Stomach smooth muscle (tissue), 2 donors: ENCODE measurements around the gene CYP11A1.
"Not testable (repeated sequence)": the region's sequence is repeated elsewhere in the genome, so short reads cannot be mapped to it uniquely, and the experiment has no call there.

ENCODE experiments used
- H3K27ac ChIP-seq: one replicate; pipeline ENCODE4 v1.7.0; 2013; ENCODE audit warnings: mild to moderate bottlenecking, low read length, inconsistent platforms
- H3K27me3 ChIP-seq, 2 donors: one replicate each; pipeline ENCODE4 v1.7.0; 2013; ENCODE audit warnings: low read length in 2 of 2; ENCODE audit not compliant: insufficient read depth in 2 of 2, control insufficient read depth in 1 of 2
- H3K36me3 ChIP-seq, 2 donors: one replicate each; pipeline ENCODE4 v1.7.0; 2013; ENCODE audit warnings: low read length in 2 of 2; ENCODE audit not compliant: control insufficient read depth in 2 of 2, insufficient read depth in 2 of 2
- H3K4me1 ChIP-seq: one replicate; pipeline ENCODE4 v1.7.0; 2013; ENCODE audit warnings: low read length; ENCODE audit not compliant: control insufficient read depth, insufficient read depth
- H3K4me3 ChIP-seq, 2 donors: one replicate each; pipeline ENCODE4 v1.7.0; 2013; ENCODE audit warnings: low read length in 2 of 2
- H3K9ac ChIP-seq, 2 donors: one replicate each; pipeline ENCODE4 v1.7.0; 2013; ENCODE audit warnings: low read length in 2 of 2, mild to moderate bottlenecking in 1 of 2
- H3K9me3 ChIP-seq, 2 donors: one replicate each; pipeline ENCODE4 v1.7.0; 2013; ENCODE audit warnings: low read length in 2 of 2; ENCODE audit not compliant: control insufficient read depth in 2 of 2
- donor health status: healthy.
- donor health status: Pancreatic carcinoma.

CYP11A1 gene

DNA sequence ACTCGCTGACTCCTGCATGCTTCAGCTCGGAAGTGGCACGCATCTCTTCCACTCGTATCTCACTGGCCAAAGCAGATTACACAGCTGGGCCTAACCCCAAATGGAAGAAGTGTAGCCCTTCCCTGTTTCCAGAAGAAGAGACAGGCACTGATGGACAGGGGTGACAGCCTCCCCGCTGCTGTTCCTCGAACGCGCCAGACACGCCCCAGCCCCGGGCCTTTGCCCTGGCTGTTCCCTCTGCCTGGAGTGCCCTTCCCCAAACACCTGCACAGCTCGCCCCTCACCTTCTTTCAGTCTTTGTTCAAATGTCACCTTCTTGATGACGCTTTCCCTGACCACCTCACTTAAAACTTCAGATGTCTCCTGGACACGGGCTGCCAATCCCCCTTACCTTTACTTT lies 26.0 kb upstream of the CYP11A1 start:
- no peaks in the 10 kb centered on the region for H3K4me1 ChIP-seq
- no peak overlapping the region for H3K27ac ChIP-seq
- H3K4me3 ChIP-seq, result no peak overlapping the region
- no peaks in the 10 kb centered on the region for H3K27me3 ChIP-seq
- no peak overlapping the region for H3K9ac ChIP-seq
- no peaks in the 10 kb centered on the region for H3K9me3 ChIP-seq
- H3K36me3 ChIP-seq, result no peaks in the 10 kb centered on the region

DNA sequence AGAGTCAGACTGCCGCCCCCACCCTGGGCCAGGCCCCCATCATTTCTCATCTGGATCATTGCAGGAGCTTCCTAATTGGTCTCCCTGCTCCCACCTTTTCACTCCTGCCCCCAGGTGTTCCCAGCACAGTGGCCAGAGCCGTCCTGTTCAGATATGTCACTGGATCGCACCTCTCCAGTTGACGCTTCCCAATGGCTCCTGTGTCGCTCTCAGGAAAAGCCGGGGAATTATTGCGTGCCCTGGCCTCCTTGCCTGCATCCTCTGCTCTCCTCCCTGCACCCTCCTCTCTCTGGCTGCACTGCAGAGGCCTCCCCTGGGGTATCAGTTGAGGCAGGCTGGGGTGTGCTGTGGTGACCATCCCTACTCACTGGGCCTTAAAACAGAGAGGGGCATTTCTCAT lies 25.5 kb upstream of the CYP11A1 start:
- Histone ChIP-seq H3K27ac (no peak overlapping the region), H3K4me3 (no peak overlapping the region), H3K4me1 (no peaks in the 10 kb centered on the region), H3K27me3 (no peaks in the 10 kb centered on the region), H3K36me3 (no peaks in the 10 kb centered on the region), H3K9ac (no peak overlapping the region), H3K9me3 (no peaks in the 10 kb centered on the region)

DNA sequence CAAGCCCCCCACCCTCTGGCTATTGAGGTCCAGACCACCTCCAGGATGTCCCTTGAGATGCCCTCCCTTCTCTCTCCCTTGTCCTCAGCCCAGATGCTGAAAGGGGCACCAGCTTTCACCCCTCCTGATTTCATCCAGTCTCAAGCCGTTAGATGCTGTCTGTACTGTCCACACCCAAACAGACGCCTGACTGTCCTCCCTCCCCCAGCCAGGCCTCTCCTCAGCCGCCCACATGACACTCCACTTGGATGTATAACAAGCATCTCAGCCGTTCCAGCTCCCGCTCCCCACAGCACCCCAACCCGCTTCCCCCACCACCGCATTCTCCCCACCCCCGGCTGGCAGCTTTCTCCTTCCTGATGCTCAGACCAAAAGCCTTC lies 25.0 kb upstream of the CYP11A1 start:
- H3K36me3 ChIP-seq, result no peaks in the 10 kb centered on the region
- H3K4me1 ChIP-seq, result no peaks in the 10 kb centered on the region
- no peak overlapping the region for H3K4me3 ChIP-seq
- no peaks in the 10 kb centered on the region for H3K27me3 ChIP-seq
- H3K9me3 ChIP-seq, result no peaks in the 10 kb centered on the region
- no peak overlapping the region for H3K9ac ChIP-seq
- no peak overlapping the region for H3K27ac ChIP-seq

DNA sequence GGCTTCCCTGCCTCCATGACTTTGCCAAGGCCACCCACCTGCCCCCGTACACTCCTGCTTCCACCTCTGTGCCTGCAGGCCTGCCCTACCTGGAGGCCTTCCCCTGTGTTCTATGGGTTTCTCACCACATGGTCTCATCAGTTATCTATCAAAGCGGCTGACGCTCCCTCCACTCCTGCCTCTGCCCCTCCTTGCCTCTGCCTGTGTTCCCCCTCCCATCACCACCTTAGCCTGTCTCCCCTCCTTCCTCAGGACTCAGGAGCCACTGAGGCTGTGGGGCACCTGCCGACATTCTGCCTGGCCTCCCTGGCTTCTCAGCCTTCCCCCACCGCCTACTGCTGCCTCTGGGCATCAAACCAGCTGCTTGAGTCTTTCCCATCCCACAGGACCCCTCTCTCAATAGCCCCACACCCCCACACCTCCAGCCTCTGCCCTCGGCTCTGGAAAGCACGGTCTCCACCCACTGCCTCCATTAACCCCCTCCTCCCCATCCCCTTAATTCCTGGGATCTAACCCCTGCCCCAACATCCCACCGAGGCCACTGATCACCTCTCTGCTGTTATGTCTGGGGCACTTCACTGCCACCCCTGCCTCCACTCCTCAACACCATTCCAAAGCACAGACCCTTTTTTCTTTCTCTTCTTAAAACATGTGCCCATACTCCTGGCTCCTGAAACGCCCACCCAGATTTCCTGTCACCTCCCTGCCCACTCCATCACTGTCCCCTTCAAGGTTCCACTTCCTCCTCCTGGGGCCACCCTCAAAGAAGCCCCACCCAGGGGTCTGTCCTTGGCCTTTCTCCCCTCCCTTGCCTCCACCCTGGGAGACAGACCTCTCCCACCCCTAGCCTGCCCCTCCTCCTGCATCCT lies 24.4 kb upstream of the CYP11A1 start:
- H3K9ac ChIP-seq, result no peak overlapping the region
- H3K27ac ChIP-seq, result no peak overlapping the region
- H3K9me3 ChIP-seq, result no peaks in the 10 kb centered on the region
- no peaks in the 10 kb centered on the region for H3K27me3 ChIP-seq
- H3K4me1 ChIP-seq, result no peaks in the 10 kb centered on the region
- H3K4me3 ChIP-seq, result no peak overlapping the region
- H3K36me3 ChIP-seq, result no peaks in the 10 kb centered on the region

DNA sequence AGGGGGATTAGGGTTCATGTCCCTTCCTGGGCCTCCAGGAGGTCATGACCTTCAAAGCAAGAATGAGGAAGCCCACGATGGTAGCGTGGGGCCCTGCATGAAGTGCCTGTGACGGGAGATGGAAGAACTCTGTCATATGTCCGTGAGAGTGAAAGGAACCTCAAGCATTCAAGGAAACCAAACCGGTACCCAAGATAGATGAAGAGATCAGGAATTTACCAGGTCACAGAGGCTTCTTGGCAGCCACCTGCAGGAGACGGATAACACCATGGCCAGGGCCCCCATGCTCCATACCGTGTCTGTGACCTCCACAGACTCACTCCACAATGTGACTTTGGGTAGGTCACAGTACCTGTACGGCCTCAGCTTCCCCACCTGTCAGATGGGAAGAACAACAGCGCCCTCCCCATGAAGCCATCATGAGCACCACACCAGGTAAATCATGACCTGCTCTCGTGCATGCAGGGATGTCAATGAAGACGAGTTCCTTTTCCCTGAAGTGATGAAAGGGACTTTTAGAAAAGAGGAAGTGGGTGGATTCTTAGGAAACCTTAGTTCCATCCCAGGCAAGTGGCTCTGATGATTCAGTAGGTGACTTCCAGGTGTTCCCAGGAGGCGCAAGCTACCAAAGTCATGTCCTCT lies 23.3 kb upstream of the CYP11A1 start:
- Histone ChIP-seq H3K4me3 (no peak overlapping the region), H3K36me3 (no peaks in the 10 kb centered on the region), H3K27me3 (no peaks in the 10 kb centered on the region), H3K9ac (no peak overlapping the region), H3K27ac (no peak overlapping the region), H3K9me3 (no peaks in the 10 kb centered on the region), H3K4me1 (no peaks in the 10 kb centered on the region)

DNA sequence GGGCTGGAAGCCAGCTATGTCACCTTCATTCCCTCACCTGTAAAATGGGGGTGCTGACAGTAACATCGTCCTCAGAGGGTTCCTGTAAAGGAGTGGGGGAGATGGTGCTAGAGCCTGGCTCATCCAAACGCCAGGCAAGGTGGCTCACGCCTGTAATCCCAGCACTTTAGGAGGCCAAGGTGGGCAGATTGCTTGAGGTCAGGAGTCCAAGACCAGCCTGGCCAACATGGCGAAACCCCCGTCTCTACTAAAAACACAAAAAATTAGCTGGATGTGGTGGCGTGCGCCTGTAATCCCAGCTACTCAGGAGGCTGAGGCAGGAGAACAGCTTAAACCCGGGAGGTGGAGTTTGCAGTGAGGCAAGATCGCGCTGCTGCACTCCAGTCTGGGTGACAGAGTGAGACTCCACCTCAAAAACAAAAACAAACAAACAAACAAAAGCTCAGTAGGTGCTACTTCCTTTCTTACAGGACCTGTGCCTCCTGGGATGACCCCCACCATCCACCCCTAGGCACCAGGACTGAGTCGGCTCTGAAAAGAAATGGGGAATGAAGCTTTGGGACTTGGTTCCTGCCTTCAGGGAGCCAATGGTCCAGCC lies 22.7 kb upstream of the CYP11A1 start:
- not testable (repeated sequence) for H3K27ac ChIP-seq, H3K27me3 ChIP-seq, H3K36me3 ChIP-seq, H3K9ac ChIP-seq, H3K4me1 ChIP-seq, H3K9me3 ChIP-seq, H3K4me3 ChIP-seq

DNA sequence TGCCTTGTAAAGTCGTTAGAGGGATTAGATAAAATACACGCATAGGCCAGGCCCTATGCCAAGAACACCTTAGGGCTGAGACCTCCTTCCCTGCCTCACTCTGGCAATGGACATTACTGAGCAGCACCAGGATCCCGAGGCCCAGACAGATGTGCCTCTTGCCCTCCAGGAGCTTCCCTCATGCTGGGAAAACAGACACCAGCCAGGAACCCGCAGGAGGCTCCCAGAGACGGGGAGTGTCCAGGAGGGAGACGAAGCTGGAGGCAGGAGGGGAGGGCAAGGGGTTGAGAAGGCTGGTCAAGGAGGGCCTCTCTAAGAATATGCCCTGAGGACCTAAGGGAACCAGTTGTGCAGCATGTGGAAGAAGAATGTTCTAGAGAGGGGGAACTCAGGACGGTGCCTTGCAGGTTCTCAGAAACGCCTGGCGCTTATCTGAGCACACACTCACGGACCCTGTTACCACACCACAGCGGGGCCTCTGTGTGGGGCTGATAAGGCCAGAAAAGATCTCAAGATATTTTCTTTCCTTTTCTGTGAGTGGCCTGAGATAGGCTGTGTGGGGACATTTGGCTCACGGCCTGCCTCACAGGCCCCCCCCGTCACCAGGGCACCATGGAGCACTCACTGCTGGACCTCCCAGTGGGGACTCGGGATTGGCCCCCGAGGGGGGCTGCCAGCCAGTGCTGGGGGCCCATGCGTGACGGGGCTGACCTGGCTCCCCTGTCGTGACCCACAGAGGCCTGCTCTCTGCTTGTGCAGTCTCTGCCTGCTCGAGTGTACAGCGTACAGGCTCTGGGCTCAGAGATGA lies 22.0 kb upstream of the CYP11A1 start:
- Histone ChIP-seq H3K9me3 (no peaks in the 10 kb centered on the region), H3K27me3 (no peaks in the 10 kb centered on the region), H3K4me3 (no peak overlapping the region), H3K4me1 (no peaks in the 10 kb centered on the region), H3K9ac (no peak overlapping the region), H3K27ac (no peak overlapping the region), H3K36me3 (no peaks in the 10 kb centered on the region)

DNA sequence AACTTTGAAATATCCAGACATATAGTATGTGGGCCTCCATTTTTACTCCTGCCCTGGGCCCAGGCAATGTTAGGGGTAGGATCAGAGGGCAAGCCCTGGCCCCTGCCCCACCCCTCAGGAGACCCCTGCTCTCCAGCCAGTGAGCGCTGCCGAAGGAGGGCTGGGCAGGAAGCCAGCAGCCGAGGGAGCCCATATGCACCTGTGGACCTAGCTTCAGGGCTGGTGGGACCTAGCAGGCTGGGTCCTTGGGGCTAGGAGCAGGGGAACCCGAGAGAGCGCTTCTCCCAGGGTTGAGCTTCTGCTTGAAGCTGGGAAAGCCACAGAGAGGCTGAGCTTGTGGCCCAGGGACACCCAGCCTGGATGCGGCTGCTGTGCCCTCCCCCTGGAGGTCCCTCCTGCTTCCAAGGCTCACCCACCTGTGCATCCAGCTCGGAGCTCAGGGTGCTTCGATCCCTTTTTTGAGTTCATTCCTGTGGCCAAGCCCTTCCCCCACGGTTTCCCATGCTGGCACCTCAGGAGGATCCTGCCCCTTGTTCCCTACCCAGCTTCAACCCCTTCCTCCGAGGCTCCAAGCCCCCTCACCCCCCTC lies 21.0 kb upstream of the CYP11A1 start:
- H3K9ac ChIP-seq, result no peak overlapping the region
- no peak overlapping the region for H3K4me3 ChIP-seq
- H3K36me3 ChIP-seq, result no peaks in the 10 kb centered on the region
- no peak overlapping the region for H3K27ac ChIP-seq
- no peaks in the 10 kb centered on the region for H3K27me3 ChIP-seq
- no peaks in the 10 kb centered on the region for H3K9me3 ChIP-seq
- H3K4me1 ChIP-seq, result no peaks in the 10 kb centered on the region

DNA sequence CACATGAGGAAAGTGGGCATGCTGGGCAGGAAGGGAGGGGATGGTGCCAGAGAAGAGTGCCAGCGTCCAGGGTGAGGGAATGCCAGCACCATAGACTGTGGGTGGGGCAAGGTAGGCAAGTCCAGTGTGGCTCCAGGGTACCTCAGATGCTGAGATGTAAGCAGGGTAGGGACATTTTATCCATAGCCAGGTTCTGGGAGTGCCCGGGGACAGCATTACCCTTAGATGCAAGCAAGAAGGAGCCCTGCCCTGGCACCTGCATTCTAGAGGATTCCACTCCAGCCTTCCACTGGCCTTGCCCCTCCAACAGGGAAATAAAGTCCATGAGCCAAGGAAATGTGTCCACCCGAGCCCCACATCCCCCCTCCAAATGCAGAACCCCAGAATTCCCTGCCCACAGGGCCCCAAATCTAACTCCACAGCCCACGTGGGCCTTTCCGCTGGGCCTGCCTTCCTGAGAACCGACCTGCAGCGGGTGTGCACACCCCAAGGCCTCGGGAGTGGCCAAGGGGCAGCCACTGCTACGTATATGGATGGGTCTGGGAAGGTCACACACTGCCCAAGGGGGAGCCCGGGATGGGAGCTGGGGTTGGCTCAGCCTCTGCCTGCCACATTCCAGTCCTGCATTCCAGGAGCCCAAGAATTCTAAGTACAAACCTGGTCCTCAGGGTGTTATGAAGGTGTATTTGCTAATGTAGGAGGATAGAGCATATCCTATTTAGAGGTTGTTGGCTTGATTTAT lies 20.3 kb upstream of the CYP11A1 start:
- no peak overlapping the region for H3K27ac ChIP-seq
- H3K4me3 ChIP-seq, result no peak overlapping the region
- H3K9me3 ChIP-seq, result no peaks in the 10 kb centered on the region
- no peak overlapping the region for H3K9ac ChIP-seq
- H3K4me1 ChIP-seq, result no peaks in the 10 kb centered on the region
- no peaks in the 10 kb centered on the region for H3K27me3 ChIP-seq
- no peaks in the 10 kb centered on the region for H3K36me3 ChIP-seq

DNA sequence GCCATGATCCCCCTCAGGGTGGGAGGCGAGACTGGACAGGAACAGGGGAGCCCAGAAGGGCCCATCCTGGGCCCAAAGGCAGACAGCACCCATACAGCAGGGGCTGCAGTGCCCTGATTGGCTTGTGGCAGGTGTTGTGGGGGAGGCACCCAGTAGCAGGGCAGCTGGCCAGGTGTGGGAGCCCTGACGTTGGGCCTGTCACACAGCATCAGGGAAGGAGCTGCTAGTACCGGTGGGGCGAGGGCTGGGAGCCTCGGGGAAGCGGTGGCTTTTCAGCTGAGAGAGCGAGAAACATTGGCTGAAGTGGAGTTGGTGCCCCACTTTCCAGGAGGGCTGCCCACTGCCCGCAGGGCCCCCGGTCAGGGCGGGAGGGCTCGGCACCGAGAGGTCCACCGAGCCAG lies 19.7 kb upstream of the CYP11A1 start:
- H3K4me1 ChIP-seq, result no peaks in the 10 kb centered on the region
- H3K36me3 ChIP-seq, result no peaks in the 10 kb centered on the region
- no peak overlapping the region for H3K9ac ChIP-seq

More for the DNA sequence above, 19.7 kb upstream of the CYP11A1 start:
- Histone ChIP-seq H3K27ac (no peak overlapping the region), H3K4me3 (no peak overlapping the region), H3K27me3 (no peaks in the 10 kb centered on the region), H3K9me3 (no peaks in the 10 kb centered on the region)
